ENCODE measurements around the gene ADSS2.
"Not testable (repeated sequence)": the region's sequence is repeated elsewhere in the genome, so short reads cannot be mapped to it uniquely, and the experiment has no call there.

Gene ADSS2

GRCh38 chr1:244394826-244395765, 56.6 kb downstream of the ADSS2 start:
- no peak for DNase-seq

- DNase-seq: no peak
These were observed 57.4 kb downstream of the ADSS2 start for GRCh38 chr1:244394346-244394745.

GRCh38 chr1:244393604-244394176, 58.0 kb downstream of the ADSS2 start:
- no peak for DNase-seq

- DNase-seq: no peak
These were observed 59.9 kb downstream of the ADSS2 start for GRCh38 chr1:244391761-244392160.

- no peak for DNase-seq
These were observed 62.7 kb downstream of the ADSS2 start for GRCh38 chr1:244388961-244389360.

- DNase-seq: no peak
These were observed 64.3 kb downstream of the ADSS2 start for GRCh38 chr1:244387415-244387814.

- no peak for DNase-seq
These were observed 65.1 kb downstream of the ADSS2 start for GRCh38 chr1:244386595-244386994.

- no peak for DNase-seq
These were observed 67.6 kb downstream of the ADSS2 start for GRCh38 chr1:244384066-244384465.

- no peak for DNase-seq
These were observed 68.3 kb downstream of the ADSS2 start for GRCh38 chr1:244383278-244383884.

GRCh38 chr1:244381878-244382565, 69.7 kb downstream of the ADSS2 start:
- no peak for DNase-seq

- DNase-seq: no peak
These were observed 75.6 kb downstream of the ADSS2 start for GRCh38 chr1:244376126-244376525.

GRCh38 chr1:244375051-244375450, 76.7 kb downstream of the ADSS2 start:
- DNase-seq: no peak

GRCh38 chr1:244374484-244374883, 77.2 kb downstream of the ADSS2 start:
- DNase-seq: not testable (repeated sequence)

- DNase-seq: no peak
These were observed 80.2 kb downstream of the ADSS2 start for GRCh38 chr1:244371242-244372141.

- no peak for DNase-seq
These were observed 81.6 kb downstream of the ADSS2 start for GRCh38 chr1:244370060-244370637.

- DNase-seq: no peak
These were observed 82.3 kb downstream of the ADSS2 start for GRCh38 chr1:244369256-244370057.

GRCh38 chr1:244368279-244368678, 83.4 kb downstream of the ADSS2 start:
- no peak for DNase-seq

GRCh38 chr1:244367399-244368114, 84.2 kb downstream of the ADSS2 start:
- no peak for DNase-seq

GRCh38 chr1:244365809-244366208, 85.9 kb downstream of the ADSS2 start:
- no peak for DNase-seq

GRCh38 chr1:244365262-244365661, 86.4 kb downstream of the ADSS2 start:
- DNase-seq: not testable (repeated sequence)
